ENCODE measurements around the gene DLG5.

DLG5 gene

DNA sequence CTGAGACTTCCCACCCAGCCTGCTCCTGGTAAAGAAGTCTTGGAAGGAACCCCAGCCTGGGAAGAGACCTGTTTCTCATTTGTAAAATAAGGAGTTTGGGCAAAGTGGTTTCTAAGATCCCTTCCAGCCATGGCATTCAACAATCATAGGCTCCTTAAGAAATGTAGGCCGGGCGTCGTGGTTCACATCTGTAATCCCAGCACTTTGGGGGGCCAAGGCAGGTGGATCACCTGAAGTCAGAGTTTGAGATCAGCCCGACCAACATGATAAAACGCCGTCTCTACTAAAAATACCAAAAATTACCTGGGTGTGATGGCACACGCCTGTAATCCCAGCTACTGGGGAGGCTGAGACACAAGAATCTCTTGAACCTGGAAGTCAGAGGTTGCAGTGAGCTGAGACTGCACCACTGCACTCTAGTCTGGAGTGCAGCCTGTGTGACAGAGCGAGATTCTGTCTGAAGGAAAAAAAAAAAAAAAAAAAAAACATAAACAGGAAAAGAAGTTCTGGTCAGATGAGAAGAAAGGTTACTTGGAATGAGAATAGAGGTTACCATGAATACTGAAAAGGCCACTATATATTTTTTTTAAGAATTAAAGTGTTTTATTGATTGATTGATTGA lies 15.9 kb downstream of the DLG5 start:
- Histone ChIP-seq H3K9me3 (ENCODE audit: insufficient read depth, low read length) (no peaks in the 10 kb centered on the region), H3K27me3 (ENCODE audit: insufficient read depth, insufficient read length) (no peaks in the 10 kb centered on the region), H3K36me3 (ENCODE audit: insufficient read depth, insufficient read length, low read length) (peaks cover 16% of the 10 kb centered on the region), H3K4me1 (ENCODE audit: insufficient read depth, insufficient read length) (peaks cover 6% of the 10 kb centered on the region), H3K9ac (ENCODE audit: insufficient read length, low read depth) (no peak overlapping the region), H3K4me3 (ENCODE audit: insufficient read length, low read depth) (no peak overlapping the region)
- DNase-seq (ENCODE audit: low read depth, low spot score): no peak
- TF ChIP-seq YY1 (IDR thresholded peaks at IDR 0.05; ENCODE audit: insufficient read depth, insufficient read length) (no peak), SUZ12 (IDR thresholded peaks at IDR 0.05; ENCODE audit: extremely low read depth, insufficient read depth, insufficient read length) (no peak), ZNF274 (IDR thresholded peaks at IDR 0.05; ENCODE audit: low read depth, low read length) (no peak)

- H3K27me3 ChIP-seq (ENCODE audit: insufficient read depth, insufficient read length): no peaks in the 10 kb centered on the region
Measured at GRCh38 chr10:77909749-77910375, 16.7 kb downstream of the DLG5 start.

DNA sequence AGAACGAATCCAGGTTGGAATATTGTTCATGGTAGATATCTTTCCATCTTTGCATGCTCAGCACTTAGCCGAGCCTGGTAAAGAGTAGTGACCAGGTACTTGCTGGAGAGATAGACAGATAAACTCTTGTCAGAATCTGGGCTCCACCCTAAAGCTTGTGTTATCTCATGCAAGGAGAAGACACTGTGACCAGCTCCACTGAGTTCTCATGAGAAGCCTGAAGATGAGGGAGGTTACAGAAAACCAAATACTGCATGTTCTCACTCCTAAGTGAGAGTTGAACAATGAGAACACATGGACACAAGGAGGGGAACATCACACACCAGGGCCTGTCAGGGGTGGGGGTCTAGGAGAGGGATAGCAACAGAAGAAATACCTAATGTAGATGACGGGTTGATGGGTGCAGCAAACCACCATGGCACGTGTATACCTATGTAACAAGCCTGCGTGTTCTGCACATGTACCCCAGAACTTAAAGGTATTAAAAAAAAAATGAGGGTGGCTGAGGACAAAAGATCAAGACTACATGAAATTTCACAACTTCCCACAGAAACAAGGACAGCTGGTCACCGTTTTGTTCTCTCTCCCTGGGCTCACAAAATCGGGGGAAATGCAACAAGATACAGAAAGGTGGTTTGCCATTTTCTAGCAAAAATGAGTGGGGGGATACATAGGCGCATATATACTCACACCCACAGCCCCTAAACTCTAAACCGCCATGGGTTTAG lies 17.4 kb downstream of the DLG5 start:
- Histone ChIP-seq H3K9ac (ENCODE audit: insufficient read length, low read depth) (no peak overlapping the region), H3K36me3 (ENCODE audit: insufficient read depth, insufficient read length, low read length) (peaks cover 16% of the 10 kb centered on the region), H3K9me3 (ENCODE audit: insufficient read depth, low read length) (no peaks in the 10 kb centered on the region), H3K4me1 (ENCODE audit: insufficient read depth, insufficient read length) (peaks cover 4% of the 10 kb centered on the region), H3K27me3 (ENCODE audit: insufficient read depth, insufficient read length) (no peaks in the 10 kb centered on the region), H3K4me3 (ENCODE audit: insufficient read length, low read depth) (no peak overlapping the region)
- DNase-seq (ENCODE audit: low read depth, low spot score): no peak
- TF ChIP-seq ZNF274 (IDR thresholded peaks at IDR 0.05; ENCODE audit: low read depth, low read length) (no peak), YY1 (IDR thresholded peaks at IDR 0.05; ENCODE audit: insufficient read depth, insufficient read length) (no peak), SUZ12 (IDR thresholded peaks at IDR 0.05; ENCODE audit: extremely low read depth, insufficient read depth, insufficient read length) (no peak)

More at GRCh38 chr10:77909749-77910375, 16.7 kb downstream of the DLG5 start:
- peaks cover 16% of the 10 kb centered on the region for H3K36me3 ChIP-seq (ENCODE audit: insufficient read depth, insufficient read length, low read length)
- no peak for DNase-seq (ENCODE audit: low read depth, low spot score)
- H3K4me3 ChIP-seq (ENCODE audit: insufficient read length, low read depth): no peak overlapping the region
- H3K9ac ChIP-seq (ENCODE audit: insufficient read length, low read depth): no peak overlapping the region
- peaks cover 6% of the 10 kb centered on the region for H3K4me1 ChIP-seq (ENCODE audit: insufficient read depth, insufficient read length)
- TF ChIP-seq SUZ12 (IDR thresholded peaks at IDR 0.05; ENCODE audit: extremely low read depth, insufficient read depth, insufficient read length) (no peak), YY1 (IDR thresholded peaks at IDR 0.05; ENCODE audit: insufficient read depth, insufficient read length) (no peak), ZNF274 (IDR thresholded peaks at IDR 0.05; ENCODE audit: low read depth, low read length) (no peak)
- no peaks in the 10 kb centered on the region for H3K9me3 ChIP-seq (ENCODE audit: insufficient read depth, low read length)

DNA sequence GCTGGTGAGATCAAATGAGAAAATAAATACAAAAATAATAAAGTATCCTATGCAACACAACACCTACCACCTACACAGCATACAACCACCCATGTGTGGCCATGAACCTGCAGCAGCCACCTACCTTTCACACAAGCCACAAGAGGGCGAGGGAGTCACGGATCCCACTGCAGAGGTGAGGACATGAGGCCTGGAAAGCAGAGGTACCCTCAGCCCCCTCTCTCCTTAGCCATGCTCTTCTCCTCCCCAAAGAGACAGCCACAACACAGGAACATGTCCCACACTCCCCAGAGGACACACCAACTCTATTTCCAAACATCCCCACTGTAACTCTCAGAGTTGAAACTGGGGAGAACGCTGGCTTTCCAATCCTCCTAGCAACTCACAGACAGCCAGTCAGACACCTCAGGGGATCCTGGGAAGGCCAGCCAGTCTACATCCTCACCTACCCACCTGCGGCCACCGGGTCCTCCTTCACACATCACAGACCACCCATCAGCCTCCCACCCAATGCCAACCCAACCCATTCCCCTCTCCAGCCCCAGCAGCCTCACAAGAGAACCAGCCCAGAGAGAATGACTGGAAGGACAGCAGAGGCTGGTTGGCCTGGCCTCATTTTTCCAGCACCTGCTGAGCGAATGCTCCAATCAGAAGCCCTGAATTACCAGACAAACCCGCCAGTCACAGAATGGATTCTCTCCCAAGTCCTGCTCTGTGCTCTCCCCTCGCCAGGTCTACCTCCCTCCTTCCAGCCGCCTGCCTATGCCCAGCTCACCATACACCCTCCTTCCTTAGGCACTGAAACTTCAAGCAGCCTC lies 18.4 kb downstream of the DLG5 start:
- peaks cover 4% of the 10 kb centered on the region for H3K4me1 ChIP-seq (ENCODE audit: insufficient read depth, insufficient read length)
- H3K9ac ChIP-seq (ENCODE audit: insufficient read length, low read depth): no peak overlapping the region
- no peak overlapping the region for H3K4me3 ChIP-seq (ENCODE audit: insufficient read length, low read depth)
- no peaks in the 10 kb centered on the region for H3K9me3 ChIP-seq (ENCODE audit: insufficient read depth, low read length)
- no peak for DNase-seq (ENCODE audit: low read depth, low spot score)
- H3K36me3 ChIP-seq (ENCODE audit: insufficient read depth, insufficient read length, low read length): peaks cover 19% of the 10 kb centered on the region
- no peaks in the 10 kb centered on the region for H3K27me3 ChIP-seq (ENCODE audit: insufficient read depth, insufficient read length)
- TF ChIP-seq YY1 (IDR thresholded peaks at IDR 0.05; ENCODE audit: insufficient read depth, insufficient read length) (no peak), ZNF274 (IDR thresholded peaks at IDR 0.05; ENCODE audit: low read depth, low read length) (no peak), SUZ12 (IDR thresholded peaks at IDR 0.05; ENCODE audit: extremely low read depth, insufficient read depth, insufficient read length) (no peak)

DNA sequence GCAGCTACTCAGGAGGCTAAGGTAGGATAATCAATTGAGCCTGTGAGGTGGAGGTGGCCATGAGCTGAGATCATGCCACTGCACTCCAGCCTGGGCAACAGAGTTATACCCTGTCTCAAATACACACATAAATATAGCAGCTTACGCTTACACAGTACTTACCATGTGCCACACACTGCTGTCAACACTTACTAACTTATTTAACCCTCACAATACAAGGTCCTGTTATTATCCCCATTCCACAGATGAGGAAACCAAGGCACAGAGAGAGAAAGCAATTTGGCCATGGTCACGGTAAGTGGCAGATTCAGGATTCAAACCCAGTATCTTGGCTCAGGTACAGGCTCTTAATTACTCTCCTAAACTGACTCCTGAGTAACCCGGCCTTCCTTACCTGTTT lies 19.1 kb downstream of the DLG5 start:
- no peak for DNase-seq (ENCODE audit: low read depth, low spot score)
- Histone ChIP-seq H3K4me3 (ENCODE audit: insufficient read length, low read depth) (no peak overlapping the region), H3K27me3 (ENCODE audit: insufficient read depth, insufficient read length) (no peaks in the 10 kb centered on the region), H3K9ac (ENCODE audit: insufficient read length, low read depth) (no peak overlapping the region), H3K36me3 (ENCODE audit: insufficient read depth, insufficient read length, low read length) (peaks cover 19% of the 10 kb centered on the region), H3K9me3 (ENCODE audit: insufficient read depth, low read length) (no peaks in the 10 kb centered on the region), H3K4me1 (ENCODE audit: insufficient read depth, insufficient read length) (peaks cover 4% of the 10 kb centered on the region)
- no peak for TF ChIP-seq SUZ12 (IDR thresholded peaks at IDR 0.05; ENCODE audit: extremely low read depth, insufficient read depth, insufficient read length)
- no peak for TF ChIP-seq ZNF274 (IDR thresholded peaks at IDR 0.05; ENCODE audit: low read depth, low read length)
- no peak for TF ChIP-seq YY1 (IDR thresholded peaks at IDR 0.05; ENCODE audit: insufficient read depth, insufficient read length)

- Histone ChIP-seq H3K9ac (ENCODE audit: insufficient read length, low read depth) (no peak overlapping the region), H3K9me3 (ENCODE audit: insufficient read depth, low read length) (no peaks in the 10 kb centered on the region), H3K4me3 (ENCODE audit: insufficient read length, low read depth) (no peak overlapping the region), H3K36me3 (ENCODE audit: insufficient read depth, insufficient read length, low read length) (peaks cover 19% of the 10 kb centered on the region), H3K4me1 (ENCODE audit: insufficient read depth, insufficient read length) (peaks cover 4% of the 10 kb centered on the region), H3K27me3 (ENCODE audit: insufficient read depth, insufficient read length) (no peaks in the 10 kb centered on the region)
- TF ChIP-seq ZNF274 (IDR thresholded peaks at IDR 0.05; ENCODE audit: low read depth, low read length) (no peak), SUZ12 (IDR thresholded peaks at IDR 0.05; ENCODE audit: extremely low read depth, insufficient read depth, insufficient read length) (no peak), YY1 (IDR thresholded peaks at IDR 0.05; ENCODE audit: insufficient read depth, insufficient read length) (no peak)
- no peak for DNase-seq (ENCODE audit: low read depth, low spot score)
Measured at GRCh38 chr10:77906951-77907421, 19.6 kb downstream of the DLG5 start.
